Naive thymus-derived CD4-positive, alpha-beta T cell (primary cell): ENCODE measurements around the gene GSAP. TPM values are rescaled to one million over a fixed set of nuclear protein-coding genes. Genes with fewer than 3 reads are reported as not detected.
A peak's percentile ranks its signal among the peaks of the same experiment; 100 is the strongest.
"Not testable (repeated sequence)": the region's sequence is repeated elsewhere in the genome, so short reads cannot be mapped to it uniquely, and the experiment has no call there.

ENCODE experiments used
- ATAC-seq: fragments of 150-1000 bp; cut with Tn5 transposase; 2 replicates; pipeline ENCODE4 v1.10.0; 2021; ENCODE audit warnings: mild to moderate bottlenecking, moderate library complexity
- CTCF ChIA-PET: fragments of 350-600 bp; sonication (Branson Sonifier 250); formaldehyde crosslinking; loops from one replicate; lab custom pipeline; 2021; ENCODE audit warnings: antibody characterized with exemption; lab: Charles Lee
- POLR2A ChIA-PET: fragments of 350-600 bp; sonication (Branson Sonifier 250); formaldehyde crosslinking; loops from one replicate; lab custom pipeline; 2021; ENCODE audit warnings: antibody characterized with exemption, inconsistent platforms; lab: Charles Lee
- DNase-seq, 9 donors: peaks; one replicate each; pipeline versions ENCODE4 v3.0.0 to v3.0.0-alpha.2; 2020 to 2022; ENCODE audit warnings: mixed read lengths in 1 of 9
- H3K27ac ChIP-seq: one replicate; pipeline ENCODE4 v1.7.0; 2013; ENCODE audit warnings: mild to moderate bottlenecking, low read depth, low read length, moderate library complexity
- H3K27me3 ChIP-seq, 2 donors: one replicate each; pipeline ENCODE4 v1.7.0; 2013; ENCODE audit warnings: low read length in 2 of 2, mild to moderate bottlenecking in 2 of 2, moderate library complexity in 2 of 2; ENCODE audit not compliant: control insufficient read depth in 2 of 2, insufficient read depth in 2 of 2
- H3K36me3 ChIP-seq, 3 experiments: 1 replicate in 2 of 3; 2 replicates in 1 of 3; pipeline ENCODE4 v1.7.0; 2013; ENCODE audit warnings: low read length in 3 of 3, mild to moderate bottlenecking in 3 of 3, moderate library complexity in 1 of 3; ENCODE audit not compliant: insufficient read depth in 3 of 3, control insufficient read depth in 2 of 3
- H3K4me1 ChIP-seq, 2 donors: one replicate each; pipeline ENCODE4 v1.7.0; 2013; ENCODE audit warnings: low read length in 2 of 2, mild to moderate bottlenecking in 2 of 2, moderate library complexity in 1 of 2; ENCODE audit not compliant: control insufficient read depth in 2 of 2, insufficient read depth in 2 of 2
- H3K4me3 ChIP-seq: 2 replicates; pipeline ENCODE4 v1.7.0; 2013; ENCODE audit warnings: mild to moderate bottlenecking, low read length
- H3K9me3 ChIP-seq, 3 experiments: 1 replicate in 2 of 3; 2 replicates in 1 of 3; pipeline ENCODE4 v1.7.0; 2013; ENCODE audit warnings: low read length in 3 of 3; ENCODE audit not compliant: control insufficient read depth in 2 of 3
- H3K27ac Mint-ChIP-seq, 9 donors: one replicate each; pipeline ENCODE4 v1.8.0; 2020 to 2022; ENCODE audit warnings: mixed read lengths in 9 of 9, mild to moderate bottlenecking in 8 of 9, moderate library complexity in 5 of 9, inconsistent platforms in 2 of 9
- H3K27me3 Mint-ChIP-seq, 5 donors: one replicate each; pipeline ENCODE4 v1.8.0; 2021 to 2022; ENCODE audit warnings: mixed read lengths in 5 of 5, mild to moderate bottlenecking in 1 of 5
- H3K36me3 Mint-ChIP-seq, 5 donors: one replicate each; pipeline ENCODE4 v1.8.0; 2020 to 2022; ENCODE audit warnings: mixed read lengths in 5 of 5, mild to moderate bottlenecking in 3 of 5, inconsistent platforms in 1 of 5
- H3K4me1 Mint-ChIP-seq, 7 donors: one replicate each; pipeline ENCODE4 v1.8.0; 2020 to 2022; ENCODE audit warnings: mixed read lengths in 7 of 7, mild to moderate bottlenecking in 3 of 7, inconsistent platforms in 1 of 7
- H3K4me3 Mint-ChIP-seq, 10 donors: one replicate each; pipeline ENCODE4 v1.8.0; 2020 to 2022; ENCODE audit warnings: mild to moderate bottlenecking in 10 of 10, mixed read lengths in 10 of 10, moderate library complexity in 6 of 10, inconsistent platforms in 2 of 10
- H3K9me3 Mint-ChIP-seq, 11 donors: one replicate each; pipeline ENCODE4 v1.8.0; 2020 to 2022; ENCODE audit warnings: mixed read lengths in 11 of 11, mild to moderate bottlenecking in 4 of 11, inconsistent platforms in 1 of 11, moderate library complexity in 1 of 11
- intact Hi-C, 2 donors: fragments of 100-400 bp; cut with micrococcal nuclease; formaldehyde crosslinking; loops; one replicate each; pipeline ENCODE4 v1.15.1; 2023
- polyA plus RNA-seq, 2 donors: library from polyadenylated mRNA; unstranded; fragments of 300-500 nt; fragmentation: Illumina TruSeq; gene quantifications; one replicate each; pipeline ENCODE4 v1.2.3, GENCODE V29; 2021
- total RNA-seq, 6 experiments: library from RNA in 5 of 6; stranded (reverse) in 5 of 6; gene quantifications; 1 replicate in 5 of 6; 2 replicates in 1 of 6; pipeline ENCODE4 v1.2.3 and lab custom pipeline; 2021 to 2026

The GSAP gene
- total and polyA plus RNA-seq, 7 experiments from 2014 or later = 6.6 to 59.8 (median 29.1) TPM

- Histone ChIP-seq H3K4me1 (no peaks in the 10 kb centered on the region), H3K27me3 (no peaks in the 10 kb centered on the region), H3K9me3 (no peaks in the 10 kb centered on the region), H3K36me3 (no peaks in the 10 kb centered on the region), H3K27ac (no peak overlapping the region), H3K4me3 (no peak overlapping the region)
- Mint-ChIP-seq H3K36me3 (peaks cover 0 to 2% (median 0%) of the 10 kb centered on the region in 5 donors), H3K4me3 (no peak overlapping the region), H3K27ac (peak overlapping the region in 1 of 9 donors; percentile 53), H3K4me1 (peaks cover 0 to 5% (median 2%) of the 10 kb centered on the region in 7 donors), H3K9me3 (peaks cover 0 to 4% (median 0%) of the 10 kb centered on the region in 11 donors), H3K27me3 (peaks cover 0 to 20% (median 0%) of the 10 kb centered on the region in 5 donors)
- no peak for ATAC-seq
- CTCF ChIA-PET = interaction anchor here (0.7 kb wide), 1 partner anchor 125 kb away, joined by 3 read pairs; no protein-coding TSS in a partner anchor
- POLR2A ChIA-PET = no interaction called here
- DNase-seq = no peak
- intact Hi-C loops = no loop called here
These were observed 37.4 kb upstream of the GSAP start for GRCh38 chr7:77453531-77453930.

DNA sequence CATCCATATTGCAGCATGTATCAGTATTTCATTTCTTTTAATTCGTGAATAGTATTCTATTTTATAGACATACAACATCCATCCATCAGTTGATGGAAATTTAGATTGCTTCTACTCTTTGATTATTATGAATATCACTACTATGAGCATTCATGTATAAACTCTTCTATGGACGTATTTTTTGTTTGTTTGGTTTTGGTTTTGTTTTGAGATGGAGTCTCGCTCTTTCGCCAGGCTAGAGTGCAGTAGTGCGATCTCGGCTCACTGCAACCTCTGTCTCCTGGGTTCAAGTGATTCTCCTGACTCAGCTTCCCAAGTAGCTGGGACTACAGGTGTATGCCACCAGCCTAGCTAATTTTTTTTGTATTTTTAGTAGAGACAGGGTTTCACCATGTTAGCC, 35.8 kb upstream of the GSAP start:
- intact Hi-C loops, H3K27ac Mint-ChIP-seq, DNase-seq, POLR2A ChIA-PET, H3K27ac ChIP-seq, H3K27me3 ChIP-seq, H3K9me3 ChIP-seq, ATAC-seq, CTCF ChIA-PET, H3K4me3 Mint-ChIP-seq, H3K9me3 Mint-ChIP-seq, H3K4me1 ChIP-seq, H3K36me3 Mint-ChIP-seq, H3K4me3 ChIP-seq, H3K36me3 ChIP-seq: not testable (repeated sequence)
- H3K27me3 Mint-ChIP-seq = peaks cover 0 to 13% (median 0%) of the 10 kb centered on the region in 5 donors
- H3K4me1 Mint-ChIP-seq = peaks cover 6 to 14% (median 9%) of the 10 kb centered on the region in 7 donors

DNA sequence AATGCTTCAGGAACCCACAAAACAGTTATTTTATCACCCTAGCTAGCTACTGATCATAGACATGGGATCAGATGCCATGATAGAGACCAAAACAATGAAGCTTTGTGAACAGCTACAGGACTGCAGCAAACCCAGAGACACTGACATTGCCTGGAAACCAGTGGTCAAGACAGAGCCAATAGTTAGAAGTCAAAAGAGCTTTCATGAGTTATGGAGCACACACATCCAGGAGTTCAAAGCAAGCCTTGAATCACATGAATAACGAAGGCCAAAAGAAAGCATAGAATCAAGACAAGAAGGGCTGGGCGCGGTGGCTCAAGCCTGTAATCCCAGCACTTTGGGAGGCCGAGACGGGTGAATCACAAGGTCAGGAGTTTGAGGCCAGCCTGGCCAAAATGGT, 34.5 kb upstream of the GSAP start:
- DNase-seq (no peak), ATAC-seq (no peak)
- no peak overlapping the region for H3K4me3 ChIP-seq
- H3K4me3 Mint-ChIP-seq = no peak overlapping the region
- H3K36me3 ChIP-seq = no peaks in the 10 kb centered on the region
- H3K9me3 Mint-ChIP-seq = peaks cover 0 to 4% (median 0%) of the 10 kb centered on the region in 11 donors
- H3K27ac ChIP-seq = no peak overlapping the region
- CTCF ChIA-PET = no interaction called here
- H3K9me3 ChIP-seq = no peaks in the 10 kb centered on the region
- H3K27ac Mint-ChIP-seq = no peak overlapping the region
- POLR2A ChIA-PET = no interaction called here
- H3K27me3 Mint-ChIP-seq = peaks cover 0 to 10% (median 0%) of the 10 kb centered on the region in 5 donors
- no peaks in the 10 kb centered on the region for H3K27me3 ChIP-seq
- peaks cover 0 to 2% (median 0%) of the 10 kb centered on the region in 5 donors for H3K36me3 Mint-ChIP-seq
- H3K4me1 ChIP-seq = no peaks in the 10 kb centered on the region
- H3K4me1 Mint-ChIP-seq = peaks cover 6 to 16% (median 11%) of the 10 kb centered on the region in 7 donors
- intact Hi-C loops = no loop called here

GRCh38 chr7:77450054-77450453, 33.9 kb upstream of the GSAP start:
- Histone ChIP-seq H3K9me3 (no peaks in the 10 kb centered on the region), H3K4me3 (no peak overlapping the region), H3K27ac (no peak overlapping the region), H3K4me1 (no peaks in the 10 kb centered on the region), H3K27me3 (no peaks in the 10 kb centered on the region), H3K36me3 (no peaks in the 10 kb centered on the region)
- ATAC-seq = no peak
- ChIA-PET CTCF (no interaction called here), POLR2A (no interaction called here)
- H3K9me3 Mint-ChIP-seq = peaks cover 0 to 3% (median 0%) of the 10 kb centered on the region in 11 donors
- peaks cover 0 to 2% (median 0%) of the 10 kb centered on the region in 5 donors for H3K36me3 Mint-ChIP-seq
- no peak for DNase-seq
- H3K27me3 Mint-ChIP-seq = peaks cover 0 to 9% (median 0%) of the 10 kb centered on the region in 5 donors
- H3K4me1 Mint-ChIP-seq = peaks cover 6 to 16% (median 10%) of the 10 kb centered on the region in 7 donors
- no peak overlapping the region for H3K4me3 Mint-ChIP-seq
- H3K27ac Mint-ChIP-seq = no peak overlapping the region
- intact Hi-C loops = no loop called here

DNA sequence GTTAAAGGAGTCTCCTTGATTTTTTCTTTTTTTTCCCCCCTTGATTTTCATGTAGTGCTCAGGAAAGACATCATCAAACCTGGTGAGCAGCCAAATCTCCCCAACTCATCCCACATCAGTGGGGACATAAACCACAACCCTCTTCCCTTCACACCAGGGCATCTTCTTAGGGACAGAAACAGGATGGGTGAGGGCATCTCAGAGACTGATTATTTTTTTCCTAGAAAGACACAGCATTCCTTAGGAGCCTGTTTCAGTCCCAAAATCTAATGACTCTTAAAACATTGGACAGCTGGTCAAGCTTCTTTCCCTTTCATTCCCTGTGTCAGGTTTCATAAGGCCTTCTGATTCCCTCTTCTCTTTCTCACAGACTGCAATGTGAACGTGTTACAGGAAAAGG, 31.5 kb upstream of the GSAP start:
- Mint-ChIP-seq H3K27ac (peak overlapping the region in 2 of 9 donors; percentile 9 to 59), H3K9me3 (peaks cover 0 to 2% (median 0%) of the 10 kb centered on the region in 11 donors), H3K4me1 (peaks cover 4 to 16% (median 10%) of the 10 kb centered on the region in 7 donors), H3K27me3 (no peaks in the 10 kb centered on the region), H3K4me3 (no peak overlapping the region), H3K36me3 (peaks cover 0 to 2% (median 0%) of the 10 kb centered on the region in 5 donors)
- Histone ChIP-seq H3K4me3 (no peak overlapping the region), H3K36me3 (no peaks in the 10 kb centered on the region), H3K27ac (no peak overlapping the region), H3K27me3 (no peaks in the 10 kb centered on the region), H3K4me1 (peaks cover 0 to 3% of the 10 kb centered on the region in 2 donors), H3K9me3 (no peaks in the 10 kb centered on the region)
- ChIA-PET CTCF (interaction anchor here (0.6 kb wide), 1 partner anchor 24 kb away, joined by 3 read pairs; no protein-coding TSS in a partner anchor), POLR2A (no interaction called here)
- intact Hi-C loops = no loop called here
- ATAC-seq (no peak), DNase-seq (no peak)

GRCh38 chr7:77444123-77444522, 28.0 kb upstream of the GSAP start:
- H3K4me3 ChIP-seq = no peak overlapping the region
- no peak for DNase-seq
- no peaks in the 10 kb centered on the region for H3K36me3 ChIP-seq
- H3K27ac Mint-ChIP-seq = no peak overlapping the region
- H3K4me1 ChIP-seq = peaks cover 0 to 3% of the 10 kb centered on the region in 2 donors
- intact Hi-C loops = no loop called here
- peaks cover 0 to 2% (median 0%) of the 10 kb centered on the region in 11 donors for H3K9me3 Mint-ChIP-seq
- no peak overlapping the region for H3K27ac ChIP-seq
- H3K9me3 ChIP-seq = no peaks in the 10 kb centered on the region
- CTCF ChIA-PET = no interaction called here
- ATAC-seq = no peak
- peaks cover 0 to 3% (median 0%) of the 10 kb centered on the region in 5 donors for H3K27me3 Mint-ChIP-seq
- H3K36me3 Mint-ChIP-seq = peaks cover 0 to 1% (median 0%) of the 10 kb centered on the region in 5 donors
- POLR2A ChIA-PET = interaction anchor here (1.1 kb wide), 1 partner anchor 29 kb away, joined by 3 read pairs; no protein-coding TSS in a partner anchor
- peaks cover 4 to 14% (median 10%) of the 10 kb centered on the region in 7 donors for H3K4me1 Mint-ChIP-seq
- no peak overlapping the region for H3K4me3 Mint-ChIP-seq
- no peaks in the 10 kb centered on the region for H3K27me3 ChIP-seq

DNA sequence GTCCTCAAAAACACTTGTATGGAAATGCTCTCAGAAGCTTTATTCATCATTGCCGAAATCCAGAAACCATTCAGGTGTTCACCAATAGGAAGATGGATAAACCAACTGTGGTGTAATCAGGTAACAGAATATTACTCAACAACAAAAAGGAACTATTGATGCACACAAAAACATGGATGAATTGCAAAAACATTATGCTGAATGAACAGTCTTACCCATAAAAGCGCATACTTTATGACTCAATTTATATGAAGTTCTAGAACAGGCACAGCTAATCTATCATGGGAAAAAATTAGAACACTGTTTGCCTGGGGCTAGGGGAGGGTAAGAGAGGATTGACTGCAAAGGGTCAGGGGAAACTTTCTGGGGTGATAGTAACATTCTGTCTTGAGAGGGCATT, 26.9 kb upstream of the GSAP start:
- peaks cover 4 to 12% (median 10%) of the 10 kb centered on the region in 7 donors for H3K4me1 Mint-ChIP-seq
- POLR2A ChIA-PET = no interaction called here

More for the DNA sequence above, 26.9 kb upstream of the GSAP start:
- intact Hi-C loops = no loop called here
- Mint-ChIP-seq H3K9me3 (no peaks in the 10 kb centered on the region), H3K27me3 (peaks cover 0 to 3% (median 0%) of the 10 kb centered on the region in 5 donors), H3K36me3 (no peaks in the 10 kb centered on the region), H3K4me3 (no peak overlapping the region), H3K27ac (no peak overlapping the region)
- Histone ChIP-seq H3K27ac (no peak overlapping the region), H3K4me1 (peaks cover 0 to 3% of the 10 kb centered on the region in 2 donors), H3K4me3 (no peak overlapping the region), H3K36me3 (no peaks in the 10 kb centered on the region), H3K9me3 (no peaks in the 10 kb centered on the region), H3K27me3 (no peaks in the 10 kb centered on the region)
- DNase-seq = no peak
- CTCF ChIA-PET = interaction anchor here (0.7 kb wide), 1 partner anchor 134 kb away, joined by 3 read pairs; no protein-coding TSS in a partner anchor
- ATAC-seq = no peak
